ENCODE measurements around the gene LARGE1. TPM values are rescaled to one million over a fixed set of nuclear protein-coding genes. Genes with fewer than 3 reads are reported as not detected.

LARGE1 gene
- total RNA-seq, 2 donors from 2014 or later, result 12.5 to 21.1 TPM

GRCh38 chr22:33400891-33401290 is 519.4 kb downstream of the LARGE1 start:
- DNase-seq (no peak), ATAC-seq (no peak)
- no peaks in the 10 kb centered on the region for H3K9me3 ChIP-seq
- H3K27ac ChIP-seq, result no peak overlapping the region
- H3K4me1 ChIP-seq, result no peaks in the 10 kb centered on the region
- no peaks in the 10 kb centered on the region for H3K36me3 ChIP-seq (replicated peaks in 1 of 2; ENCODE audit: insufficient read depth in 1 of 2, low read depth in 2 of 2)
- intact Hi-C loops (cut with DNase I), result no loop called here
- 58 to 80% methylated on average over 5 of the region's 5 CpGs for WGBS, 2 donors
- TF ChIP-seq POLR2A (IDR thresholded peaks at IDR 0.05), result no peak
- no peak for TF ChIP-seq CTCF (IDR thresholded peaks at IDR 0.05)
- no peak overlapping the region for H3K4me3 ChIP-seq
- no peaks in the 10 kb centered on the region for H3K27me3 ChIP-seq

- Histone ChIP-seq H3K27ac (no peak overlapping the region), H3K27me3 (no peaks in the 10 kb centered on the region), H3K4me1 (no peaks in the 10 kb centered on the region), H3K9me3 (no peaks in the 10 kb centered on the region), H3K36me3 (replicated peaks in 1 of 2; ENCODE audit: insufficient read depth in 1 of 2, low read depth in 2 of 2) (no peaks in the 10 kb centered on the region), H3K4me3 (no peak overlapping the region)
- WGBS, 2 donors, result 90 to 97% methylated on average over 9 of the region's 9 CpGs
- intact Hi-C loops (cut with DNase I), result no loop called here
- ATAC-seq (no peak), DNase-seq (no peak)
- TF ChIP-seq CTCF (IDR thresholded peaks at IDR 0.05), result no peak
- no peak for TF ChIP-seq POLR2A (IDR thresholded peaks at IDR 0.05)
These were observed 520.0 kb downstream of the LARGE1 start for GRCh38 chr22:33400061-33400840.

DNA sequence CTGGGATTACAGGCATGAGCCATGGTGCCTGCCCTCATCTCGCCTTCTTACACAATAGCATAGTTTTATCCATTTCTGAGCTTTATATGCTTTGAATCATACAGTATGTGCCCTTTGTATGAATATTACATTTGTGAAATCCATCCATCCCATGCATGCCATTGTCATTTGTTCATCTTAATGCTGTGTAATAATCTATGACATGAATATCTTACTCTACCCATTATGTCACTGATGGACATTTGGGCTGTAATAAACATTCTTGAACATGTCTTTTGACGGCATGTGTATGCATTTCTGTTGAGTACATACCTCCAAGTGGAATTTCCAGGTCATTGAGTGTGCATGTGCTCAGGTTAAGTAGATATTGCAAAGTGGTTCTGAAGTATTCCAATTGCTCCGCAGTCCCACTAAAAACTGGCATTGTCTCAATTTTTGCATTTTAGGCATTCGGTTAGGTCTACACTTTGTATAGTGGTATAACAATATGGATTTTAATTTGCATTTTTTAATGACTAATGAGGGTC is 522.8 kb downstream of the LARGE1 start:
- ATAC-seq, result no peak
- no peak for DNase-seq
- 91 to 93% methylated on average over 4 of the region's 4 CpGs for WGBS, 2 donors
- no peak overlapping the region for H3K27ac ChIP-seq
- no peaks in the 10 kb centered on the region for H3K27me3 ChIP-seq
- TF ChIP-seq CTCF (IDR thresholded peaks at IDR 0.05) (no peak), POLR2A (IDR thresholded peaks at IDR 0.05) (no peak)
- no peaks in the 10 kb centered on the region for H3K4me1 ChIP-seq
- no peaks in the 10 kb centered on the region for H3K9me3 ChIP-seq
- no peak overlapping the region for H3K4me3 ChIP-seq
- intact Hi-C loops (cut with DNase I), result no loop called here
- H3K36me3 ChIP-seq (replicated peaks in 1 of 2; ENCODE audit: insufficient read depth in 1 of 2, low read depth in 2 of 2), result no peaks in the 10 kb centered on the region

DNA sequence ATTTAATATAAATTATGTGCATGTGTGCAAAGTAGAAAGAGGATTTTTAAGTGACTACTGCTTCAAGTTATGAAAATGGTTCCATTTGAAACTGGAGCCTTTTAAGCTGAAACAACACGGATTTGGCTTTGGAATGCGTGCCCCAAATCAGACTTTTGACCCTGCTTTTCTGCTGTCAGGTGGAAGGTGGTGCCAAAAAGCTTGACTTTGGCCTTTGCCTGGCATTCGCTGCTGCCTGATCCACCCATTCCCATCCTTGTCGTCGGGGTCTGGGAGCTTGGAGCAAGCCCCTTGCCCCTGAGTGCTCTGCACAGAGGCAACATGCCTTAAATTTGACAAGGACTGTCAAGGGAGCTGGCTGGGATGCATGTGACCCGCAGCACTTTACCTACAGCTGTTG is 526.8 kb downstream of the LARGE1 start:
- WGBS, 2 donors, result 66 to 72% methylated on average over 6 of the region's 6 CpGs
- Histone ChIP-seq H3K36me3 (replicated peaks in 1 of 2; ENCODE audit: insufficient read depth in 1 of 2, low read depth in 2 of 2) (no peaks in the 10 kb centered on the region), H3K4me3 (no peak overlapping the region), H3K27me3 (no peaks in the 10 kb centered on the region), H3K4me1 (no peaks in the 10 kb centered on the region), H3K27ac (no peak overlapping the region), H3K9me3 (no peaks in the 10 kb centered on the region)
- no peak for DNase-seq
- intact Hi-C loops (cut with DNase I), result no loop called here
- ATAC-seq, result no peak
- TF ChIP-seq CTCF (IDR thresholded peaks at IDR 0.05), result no peak
- no peak for TF ChIP-seq POLR2A (IDR thresholded peaks at IDR 0.05)

DNA sequence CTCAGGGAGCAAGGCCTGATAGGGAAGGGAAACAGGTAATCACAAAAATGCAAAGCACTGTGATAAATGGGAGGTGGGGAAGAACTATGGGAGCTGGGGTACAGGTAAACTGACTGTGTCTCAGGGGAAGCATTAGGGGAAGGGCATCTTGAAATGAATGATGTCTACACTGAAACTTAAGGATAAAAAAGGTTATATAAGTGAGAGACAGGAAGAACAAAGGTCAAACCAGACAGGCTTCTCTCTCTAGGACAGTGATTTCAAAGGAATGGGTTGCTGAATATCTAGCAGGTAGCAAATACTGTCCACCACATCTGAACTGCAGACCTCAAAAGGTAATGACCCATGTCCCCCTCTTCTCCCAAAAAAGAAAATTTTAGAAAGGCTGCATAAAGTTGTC is 529.0 kb downstream of the LARGE1 start:
- ATAC-seq (no peak), DNase-seq (no peak)
- no peak overlapping the region for H3K4me3 ChIP-seq
- no peak overlapping the region for H3K27ac ChIP-seq
- TF ChIP-seq POLR2A (IDR thresholded peaks at IDR 0.05) (no peak), CTCF (IDR thresholded peaks at IDR 0.05) (no peak)
- H3K36me3 ChIP-seq (replicated peaks in 1 of 2; ENCODE audit: insufficient read depth in 1 of 2, low read depth in 2 of 2), result no peaks in the 10 kb centered on the region
- H3K4me1 ChIP-seq, result no peaks in the 10 kb centered on the region
- no peaks in the 10 kb centered on the region for H3K27me3 ChIP-seq
- no peaks in the 10 kb centered on the region for H3K9me3 ChIP-seq
- intact Hi-C loops (cut with DNase I), result no loop called here

All from body of pancreas (tissue), 4 donors.